Measurements from ENCODE around the gene PDZD7. TPM values are rescaled to one million over a fixed set of nuclear protein-coding genes. Genes with fewer than 3 reads are reported as not detected.

Gene PDZD7
- total and polyA plus RNA-seq, 2 donors (not counting 3 experiments of a cell fraction or from before 2014, with no cell fraction given): 0.41 to 1.6 TPM

- TF ChIP-seq MYC (IDR thresholded peaks at IDR 0.05; ENCODE audit: low read depth, low read length): no peak
- TF ChIP-seq EZH2 (IDR thresholded peaks at IDR 0.05; ENCODE audit: borderline replicate concordance, low read depth, low read length, severe bottlenecking): no peak
- TF ChIP-seq CTCF (IDR thresholded peaks at IDR 0.05; ENCODE audit: extremely low read depth in 1 of 2, insufficient read depth in 1 of 2, low read depth in 1 of 2, low read length in 2 of 2): no peak
- TF ChIP-seq POLR2A (IDR thresholded peaks at IDR 0.05; ENCODE audit: low read depth, low read length): no peak
- no peak for TF ChIP-seq MAX (IDR thresholded peaks at IDR 0.05; ENCODE audit: insufficient read depth, insufficient read length)
- TF ChIP-seq FOS (IDR thresholded peaks at IDR 0.05; ENCODE audit: borderline replicate concordance, insufficient read depth, low read length): no peak
- no peak for TF ChIP-seq GATA2 (IDR thresholded peaks at IDR 0.05; ENCODE audit: insufficient read depth, insufficient read length, low read depth, low read length)
- no peak for TF ChIP-seq JUN (IDR thresholded peaks at IDR 0.05; ENCODE audit: borderline replicate concordance, insufficient read depth, insufficient read length, low read depth)
- no peak for TF ChIP-seq POLR2AphosphoS5 (IDR thresholded peaks at IDR 0.05; ENCODE audit: insufficient read depth, low read depth, low read length)
- Histone ChIP-seq H3K27ac (ENCODE audit: insufficient read depth, low read depth, low read length) (no peak overlapping the region), H3K4me1 (ENCODE audit: control insufficient read depth, extremely low read depth, insufficient read depth, low read length) (no peaks in the 10 kb centered on the region), H3K36me3 (ENCODE audit: control insufficient read depth in 2 of 2, extremely low read depth in 1 of 2, insufficient read depth in 2 of 2, low read length in 2 of 2) (peaks cover 0 to 13% of the 10 kb centered on the region in 2 experiments), H3K4me3 (replicated peaks in 1 of 3; ENCODE audit: insufficient read depth in 1 of 3, low read depth in 1 of 3, low read length in 3 of 3) (no peak overlapping the region), H2AFZ (ENCODE audit: low read depth, low read length) (no peak overlapping the region), H3K27me3 (ENCODE audit: control insufficient read depth in 2 of 2, insufficient read depth in 2 of 2, low read length in 2 of 2) (no peaks in the 10 kb centered on the region), H3K79me2 (ENCODE audit: control insufficient read depth, insufficient read depth, low read length) (no peaks in the 10 kb centered on the region), H4K20me1 (replicated peaks; ENCODE audit: control insufficient read depth, extremely low read depth, insufficient read depth, low read length) (no peaks in the 10 kb centered on the region), H3K9me1 (replicated peaks; ENCODE audit: control insufficient read depth, extremely low read depth, insufficient read depth, low read length) (no peaks in the 10 kb centered on the region), H3K4me2 (ENCODE audit: insufficient read depth, low read length) (no peak overlapping the region), H3K9ac (replicated peaks; ENCODE audit: extremely low read depth, insufficient read depth, low read length) (no peak overlapping the region), H3K9me3 (replicated peaks; ENCODE audit: control insufficient read depth, insufficient read depth, low read length) (no peaks in the 10 kb centered on the region)
- BruUV-seq (replicated peaks): no TSS peak
- ChIA-PET CTCF (no interaction called here), POLR2A (no interaction called here)
- DNase-seq (ENCODE audit: low read depth, low spot score): no peak
- intact Hi-C loops (cut with micrococcal nuclease) (no loop called here), dilution Hi-C loops (cut with MboI; ENCODE audit: extremely low pct_ligation_motif_present, low sequenced_read_pairs) (no loop called here)
- no peak for FAIRE-seq
Observed at GRCh38 chr10:100979791-100980272, 51.1 kb downstream of the PDZD7 start.

Measured in endothelial cell of umbilical vein (primary cell).